Bronchial smooth muscle cell (primary cell): Measurements from ENCODE around the gene CAPN7. TPM values are rescaled to one million over a fixed set of nuclear protein-coding genes. Genes with fewer than 3 reads are reported as not detected.

Experiments
- total RNA-seq: library from RNA; depleted of rRNA; stranded (reverse); fragments of >200 nt; gene quantifications from 2 replicates; pipeline ENCODE4 v1.2.1, GENCODE V29; 2014

Gene CAPN7
- total RNA-seq, result 17.0 and 22.1 TPM in 2 replicates

GRCh38 chr3:15205934-15206661 lies at the start of gene CAPN7:
TSS of gene CAPN7 (plus strand) at chr3:15206246. CDS start at chr3:15206496, 250 bp downstream.

Other genes starting within 250 kb of the CAPN7 start
- gene MRPS25, start 140.9 kb upstream of the CAPN7 start, total RNA-seq, result 13.1 and 15.6 TPM in 2 replicates
- 19.2 and 23.6 TPM in 2 replicates for gene RBSN, start 107.1 kb upstream of the CAPN7 start, total RNA-seq
- gene SH3BP5, start 126.3 kb downstream of the CAPN7 start, total RNA-seq, result 37.0 and 51.4 TPM in 2 replicates
- gene METTL6, start 221.3 kb downstream of the CAPN7 start, total RNA-seq, result 25.0 and 26.5 TPM in 2 replicates
- 8.8 and 11.3 TPM in 2 replicates for gene EAF1, start 221.4 kb downstream of the CAPN7 start, total RNA-seq